ENCODE measurements around the gene CIRBP.

Gene CIRBP

GRCh38 chr19:1280636-1281568, 11.8 kb downstream of the CIRBP start:
- no peak for DNase-seq (ENCODE audit: low spot score)

GRCh38 chr19:1281569-1282287, 12.6 kb downstream of the CIRBP start:
- DNase-seq (ENCODE audit: low spot score): no peak

GRCh38 chr19:1282588-1283206, 13.6 kb downstream of the CIRBP start:
- DNase-seq (ENCODE audit: low spot score): no peak

DNA sequence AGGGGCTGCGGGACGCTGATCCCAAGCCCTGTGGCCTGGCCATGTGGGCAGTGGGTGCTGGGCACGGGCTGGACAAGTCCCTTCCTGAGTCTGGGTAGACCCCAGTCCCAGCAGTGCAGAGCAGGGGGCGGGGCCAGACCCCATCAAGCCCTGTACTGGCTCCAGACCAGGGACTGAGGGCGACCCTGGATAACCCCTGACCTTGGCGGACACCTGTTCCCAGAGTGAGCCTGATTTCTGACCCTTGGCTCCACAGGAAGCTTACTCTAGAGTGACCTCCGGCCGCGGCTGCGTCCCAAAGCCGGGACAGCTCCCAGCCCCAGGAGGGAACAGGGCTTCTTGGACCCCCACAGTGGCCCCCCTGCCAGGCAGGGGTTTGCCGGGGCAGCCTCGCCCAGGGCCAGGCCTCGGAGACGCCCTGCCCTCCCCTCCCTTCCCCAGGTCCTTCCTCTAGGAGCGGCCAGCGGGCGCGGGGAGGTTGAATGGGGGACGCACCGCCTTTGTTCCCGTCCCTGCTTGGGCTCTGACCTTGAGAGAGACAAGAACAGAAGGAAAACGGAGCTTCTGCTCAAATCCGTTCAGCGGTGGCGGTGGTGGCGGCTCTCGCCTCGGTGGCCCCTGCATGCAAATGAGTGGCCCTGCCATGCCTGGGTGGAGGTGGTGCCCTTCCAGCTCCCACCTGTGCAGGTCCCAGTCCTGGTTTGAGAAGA, 14.2 kb downstream of the CIRBP start:
- DNase-seq (ENCODE audit: low spot score): no peak

DNA sequence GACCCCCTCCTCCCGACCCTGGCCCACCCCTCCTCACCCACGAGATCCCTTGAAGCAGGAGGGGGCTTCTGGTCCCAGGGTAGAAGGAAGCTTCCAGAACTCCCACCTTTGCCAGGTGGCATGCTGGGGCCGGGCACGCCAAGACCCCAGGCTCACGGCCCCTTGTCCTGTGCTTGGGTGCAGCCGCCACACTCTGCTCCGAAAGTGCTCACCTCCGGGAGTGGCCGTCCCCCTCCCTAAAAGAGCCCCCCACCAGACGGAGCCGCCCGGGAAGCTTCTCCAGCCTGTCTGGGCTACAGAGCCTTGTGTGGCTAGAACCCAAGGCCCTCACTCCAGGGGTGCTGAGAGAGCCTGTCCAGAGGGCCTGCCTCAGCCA, 14.8 kb downstream of the CIRBP start:
- no peak for DNase-seq (ENCODE audit: low spot score)

DNA sequence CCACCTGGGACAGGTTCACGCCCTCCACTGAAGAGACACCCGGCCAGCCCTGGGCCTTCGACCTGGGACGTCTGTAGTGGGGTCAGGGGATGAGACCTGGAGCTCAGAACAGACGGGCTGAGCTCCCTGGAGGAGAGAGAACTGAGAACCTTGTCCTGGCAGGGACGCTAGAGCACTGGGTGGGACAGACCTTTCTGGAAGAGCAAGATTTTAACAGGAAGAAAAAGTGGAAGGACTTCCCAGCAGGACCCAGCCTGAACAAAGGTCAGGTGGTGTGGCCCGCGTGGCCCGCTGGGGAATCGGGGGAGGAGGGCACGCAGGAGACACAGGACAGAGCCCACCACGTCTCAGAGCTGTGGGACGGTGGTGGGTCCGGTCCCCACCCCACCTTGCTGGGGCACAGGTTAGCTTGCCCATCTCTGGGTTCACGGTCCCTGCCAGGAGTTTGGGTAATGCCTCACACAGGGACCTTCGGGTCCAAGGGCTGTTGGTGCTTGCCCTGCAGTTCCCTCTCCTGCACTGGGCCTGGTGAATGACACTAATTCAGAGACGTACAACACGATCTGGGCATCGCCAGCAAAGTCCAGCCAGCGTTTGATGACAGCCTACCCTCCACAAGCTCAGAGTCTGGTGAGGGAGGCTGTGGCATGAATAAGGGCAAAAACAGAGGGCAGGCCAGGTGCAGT, 15.3 kb downstream of the CIRBP start:
- DNase-seq (ENCODE audit: low spot score): no peak

GRCh38 chr19:1284979-1285736, 16.0 kb downstream of the CIRBP start:
- no peak for DNase-seq (ENCODE audit: low spot score)

- no peak for DNase-seq (ENCODE audit: low spot score)
Observed at GRCh38 chr19:1285737-1286360, 16.7 kb downstream of the CIRBP start, which contains the start of gene EFNA2. TSS of gene EFNA2 (plus strand) at chr19:1285873. CDS start at chr19:1286169, 296 bp downstream.

DNA sequence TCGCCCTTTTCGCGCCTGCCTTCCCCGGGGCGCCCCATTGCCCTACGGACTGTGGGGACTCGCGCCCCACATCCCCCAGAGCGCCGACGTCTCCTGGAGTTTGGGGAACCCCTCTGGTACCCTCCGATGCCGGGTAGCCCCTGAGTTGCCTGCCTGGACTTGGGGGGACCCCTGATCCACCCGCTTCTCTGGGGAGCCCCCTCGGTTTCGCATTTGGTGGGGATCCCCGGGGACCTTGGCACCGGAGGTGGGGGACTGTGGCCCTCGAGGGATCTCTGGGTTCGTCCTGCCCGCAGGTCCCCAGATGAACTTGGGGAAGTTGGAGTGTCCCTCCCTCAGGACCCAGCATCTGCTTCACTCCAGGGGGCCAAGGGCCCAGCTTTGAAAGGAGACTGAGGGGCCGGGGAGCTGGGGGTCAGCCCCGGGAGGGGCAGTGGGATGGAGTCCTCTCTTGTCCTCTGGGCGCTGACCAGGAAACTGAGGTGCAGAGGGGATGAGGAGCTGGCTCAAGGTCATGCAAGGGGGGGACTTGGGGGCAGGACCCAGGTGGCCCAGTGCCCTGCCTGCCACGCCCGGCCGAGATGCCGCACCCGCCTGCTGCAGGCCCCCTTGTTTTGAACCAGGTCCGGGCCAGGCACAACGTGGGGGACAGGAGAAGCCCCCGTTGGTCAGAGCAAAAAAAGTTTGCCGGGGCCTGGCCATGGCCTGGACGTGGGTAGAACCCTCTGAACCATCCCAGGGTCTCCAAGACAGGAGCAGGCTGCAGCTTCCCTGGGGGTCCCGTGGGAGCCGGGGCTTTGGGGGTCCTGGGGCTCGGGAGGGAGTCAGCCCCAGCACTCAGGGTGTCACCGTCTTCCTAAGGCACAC, 17.6 kb downstream of the CIRBP start:
- no peak for DNase-seq (ENCODE audit: low spot score)

DNA sequence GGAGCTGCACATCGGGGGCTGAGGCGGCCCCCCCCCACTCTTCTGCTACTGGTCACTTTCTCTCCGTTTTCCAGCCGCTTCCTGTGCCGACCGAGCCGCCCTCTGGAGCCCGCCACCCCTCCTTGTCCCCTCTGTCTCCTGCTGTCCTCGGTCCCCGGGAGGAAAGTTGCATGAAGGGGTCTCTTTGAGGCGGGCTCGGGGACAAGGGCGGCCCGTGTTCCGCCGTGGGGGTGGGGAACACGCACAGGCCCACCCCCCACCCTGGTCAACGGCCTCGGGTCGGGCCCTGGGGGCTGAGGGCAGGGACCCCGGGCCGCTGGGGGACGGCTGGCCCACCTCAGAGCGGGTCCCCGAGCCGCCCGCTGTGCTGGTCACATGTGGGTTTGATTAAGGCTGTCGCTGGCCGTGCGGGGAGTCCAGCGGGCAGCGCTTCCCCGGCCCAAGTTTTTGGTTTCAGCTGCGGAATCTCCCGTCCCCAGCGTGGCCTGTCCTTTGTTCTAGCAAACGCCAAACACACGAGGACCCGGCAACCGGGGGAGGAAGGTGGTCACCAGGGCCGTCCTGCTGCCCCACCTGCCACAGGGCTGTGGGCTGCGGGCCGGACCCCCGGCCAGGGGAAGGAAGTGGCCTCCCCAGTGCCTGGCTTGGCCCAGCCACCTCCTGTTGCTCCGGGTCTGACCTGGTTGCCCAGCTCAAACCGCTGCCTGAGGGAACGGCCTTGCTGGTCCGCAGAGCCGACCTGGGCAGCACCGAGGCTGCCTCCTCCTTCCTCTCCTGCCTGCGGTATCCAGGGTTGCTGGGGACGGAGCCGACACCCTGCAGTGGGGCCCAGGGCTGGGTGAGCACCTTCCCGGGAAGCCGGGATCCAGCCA, 18.5 kb downstream of the CIRBP start:
- DNase-seq (ENCODE audit: low spot score): no peak

DNA sequence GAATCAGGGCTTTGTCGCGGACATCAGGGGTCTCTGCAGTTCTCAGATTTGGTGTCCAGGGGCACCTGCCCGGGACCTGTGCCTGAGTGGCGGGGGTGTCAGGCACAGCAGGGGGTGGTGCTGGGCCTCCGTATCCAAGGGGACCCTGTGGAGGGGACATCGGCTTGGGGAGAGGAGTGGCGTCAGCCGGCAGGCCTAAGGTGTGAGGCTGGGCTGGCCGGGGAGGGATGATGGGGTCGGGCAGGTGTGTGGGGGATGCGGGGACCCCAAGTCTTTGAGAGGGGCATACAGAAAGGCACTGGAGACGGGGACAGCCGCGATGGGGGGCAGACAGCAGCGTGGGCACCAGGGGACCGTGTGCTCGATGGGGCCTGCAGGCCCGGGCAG, 19.1 kb downstream of the CIRBP start:
- no peak for DNase-seq (ENCODE audit: low spot score)

- DNase-seq (ENCODE audit: low spot score): no peak
Observed at GRCh38 chr19:1288833-1289685, 19.9 kb downstream of the CIRBP start.

DNA sequence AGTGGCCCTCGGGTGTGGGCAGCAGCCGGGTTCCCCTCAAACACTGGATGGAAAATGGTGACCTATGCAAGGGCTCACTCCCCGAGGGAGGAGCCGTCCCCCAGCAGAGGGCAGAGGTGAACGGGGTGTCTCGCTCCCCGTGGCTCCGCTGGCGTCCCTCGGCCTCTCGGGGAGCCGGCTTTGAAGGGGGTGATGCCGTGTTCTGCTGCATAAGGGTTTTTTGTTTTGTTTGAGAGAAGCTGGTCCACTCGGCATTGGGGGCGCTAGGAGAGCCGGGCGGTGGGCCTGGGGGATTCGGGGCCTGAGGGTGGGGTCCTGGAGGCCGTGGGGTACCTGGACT, 20.5 kb downstream of the CIRBP start:
- no peak for DNase-seq (ENCODE audit: low spot score)

DNA sequence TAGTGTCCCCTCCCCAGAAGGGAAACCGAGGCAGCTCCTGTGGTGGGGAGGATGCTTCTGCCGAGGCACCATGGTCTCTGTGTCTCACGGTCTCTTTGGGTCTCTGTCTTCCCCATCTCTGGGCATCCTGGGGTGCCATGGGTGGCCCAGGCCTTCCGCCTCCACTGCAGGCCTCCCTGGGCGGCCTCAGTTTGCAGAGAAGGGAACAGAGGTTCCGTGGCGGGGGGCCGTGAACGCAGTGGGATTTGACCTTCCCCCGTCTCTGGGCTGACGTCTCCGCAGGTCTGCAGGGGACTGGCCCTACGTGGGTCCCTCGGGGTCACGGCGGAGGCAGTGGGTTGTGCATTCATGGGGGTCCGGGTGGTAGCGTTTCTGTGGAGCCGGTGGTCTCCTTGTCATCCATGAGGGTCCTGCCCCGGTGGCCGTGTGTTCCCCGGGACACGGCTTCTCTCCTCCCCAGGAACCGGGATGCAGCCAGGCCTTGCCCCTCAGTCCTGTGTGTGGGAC, 21.1 kb downstream of the CIRBP start:
- no peak for DNase-seq (ENCODE audit: low spot score)

GRCh38 chr19:1290703-1291651, 21.8 kb downstream of the CIRBP start:
- DNase-seq (ENCODE audit: low spot score): no peak

DNA sequence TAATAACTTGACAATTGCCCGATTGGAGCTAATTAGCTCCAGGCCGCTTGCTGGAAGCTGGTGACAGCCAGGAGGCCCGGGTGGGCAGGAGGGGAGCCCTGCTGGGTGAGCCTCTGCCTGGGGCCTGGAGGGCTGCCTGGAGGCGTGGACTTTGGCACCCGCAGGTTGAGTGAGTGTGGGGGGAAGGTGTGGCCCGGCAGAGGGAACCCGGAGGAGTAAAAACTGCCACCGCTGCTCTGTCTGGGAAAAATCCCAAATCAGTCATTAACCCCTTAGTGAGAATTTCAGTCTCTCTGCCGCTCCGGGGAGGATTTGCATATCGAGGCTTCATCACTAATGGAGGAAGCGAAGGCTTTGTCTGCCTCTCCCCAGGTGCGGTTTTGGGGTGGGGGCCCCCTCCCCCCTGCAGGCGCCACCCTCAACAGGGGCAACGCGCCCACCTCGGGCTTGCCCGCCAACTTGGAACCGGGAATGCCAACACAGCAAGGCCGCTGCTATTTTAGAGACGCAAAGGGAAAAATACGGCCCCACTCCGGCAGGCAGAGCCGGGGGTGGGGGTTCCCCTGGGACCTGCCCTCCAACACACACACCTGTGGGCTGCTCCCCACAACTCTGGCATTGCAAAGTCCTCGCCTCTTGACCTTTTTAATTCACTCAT, 22.8 kb downstream of the CIRBP start:
- DNase-seq (ENCODE audit: low spot score): no peak
